Ectodermal cell (in vitro differentiated cells): Measurements from ENCODE around the gene CKLF.

Source experiments
- H3K27ac ChIP-seq: 2 replicates; pipeline ENCODE4 v1.7.0; 2013; ENCODE audit warnings: mild to moderate bottlenecking, low read depth, low read length; ENCODE audit not compliant: insufficient read depth, poor library complexity, severe bottlenecking
- H3K27me3 ChIP-seq: 2 replicates; pipeline ENCODE4 v1.7.0; 2013; ENCODE audit warnings: mild to moderate bottlenecking, low read length; ENCODE audit not compliant: insufficient read depth, control insufficient read depth, poor library complexity, severe bottlenecking
- H3K36me3 ChIP-seq: one replicate; pipeline ENCODE4 v1.7.0; 2013; ENCODE audit warnings: low read length; ENCODE audit not compliant: control insufficient read depth, insufficient read depth
- H3K4me1 ChIP-seq: one replicate; pipeline ENCODE4 v1.7.0; 2013; ENCODE audit warnings: low read length; ENCODE audit not compliant: control insufficient read depth, insufficient read depth
- H3K4me3 ChIP-seq: 2 replicates; pipeline ENCODE4 v1.7.0; 2013; ENCODE audit warnings: low read depth, low read length, control low read depth; ENCODE audit not compliant: insufficient read depth
- H3K9me3 ChIP-seq: 2 replicates; pipeline ENCODE4 v1.7.0; 2013; ENCODE audit warnings: mild to moderate bottlenecking, low read length, moderate library complexity; ENCODE audit not compliant: control insufficient read depth
- WGBS, 2 experiments: methylation state at CpG; one replicate each; pipeline ENCODE4 v1.1.7; 2013; ENCODE audit warnings: missing lambda C conversion rate in 2 of 2; 5-methylcytosine and 5-hydroxymethylcytosine counted together

Gene CKLF

DNA sequence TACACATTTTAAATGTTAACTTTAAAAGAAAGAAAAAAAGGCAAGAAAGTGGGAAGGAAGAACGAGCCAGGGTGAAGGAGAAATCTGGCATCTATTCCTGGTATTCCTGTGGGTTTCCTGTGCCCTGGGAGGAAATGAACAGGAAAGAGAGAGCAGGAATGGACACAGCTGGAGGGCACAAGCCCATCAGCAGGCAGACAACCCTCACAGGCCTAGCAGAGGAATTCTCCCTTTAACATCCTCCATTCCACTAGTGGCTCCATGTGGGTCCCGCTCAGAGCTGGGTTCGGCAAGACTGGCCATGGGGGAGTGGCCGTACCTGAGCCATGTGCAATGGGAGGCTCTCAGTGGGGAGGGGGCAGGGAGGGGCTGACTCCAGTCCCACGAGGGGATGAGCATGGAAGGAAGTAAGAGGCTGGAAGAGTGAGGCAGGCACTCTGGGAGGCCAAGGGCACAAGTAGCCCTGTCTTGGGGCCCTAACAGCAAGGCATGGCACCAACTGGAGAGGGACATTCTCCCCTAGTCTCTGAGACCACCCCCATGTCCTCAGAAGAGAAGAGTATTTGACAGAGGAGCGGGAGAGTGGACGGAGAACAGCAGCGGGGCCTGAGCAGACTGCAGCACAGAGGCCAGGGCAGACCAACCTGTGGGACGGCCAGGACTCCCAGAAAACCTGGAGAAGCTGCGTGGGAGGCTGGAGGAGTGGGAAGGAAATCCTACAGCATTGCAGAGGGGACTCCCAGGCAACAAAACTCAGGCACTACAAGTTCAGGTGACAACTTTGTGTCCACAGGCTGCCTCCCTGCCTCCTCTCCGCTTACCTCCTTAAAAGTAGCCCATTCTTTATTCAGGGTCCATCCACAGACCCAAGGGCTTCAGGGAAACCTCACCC is 32.6 kb upstream of the CKLF start:
- Histone ChIP-seq H3K36me3 (no peaks in the 10 kb centered on the region), H3K9me3 (no peaks in the 10 kb centered on the region), H3K4me1 (peaks cover 5% of the 10 kb centered on the region), H3K27ac (no peak overlapping the region), H3K27me3 (no peaks in the 10 kb centered on the region), H3K4me3 (no peak overlapping the region)
- 85 to 89% methylated on average over 11 of the region's 11 CpGs for WGBS, 2 experiments

- WGBS, 2 experiments: 91 to 92% methylated on average over 14 of the region's 14 CpGs
These were observed 31.8 kb upstream of the CKLF start for GRCh38 chr16:66520406-66521170.

DNA sequence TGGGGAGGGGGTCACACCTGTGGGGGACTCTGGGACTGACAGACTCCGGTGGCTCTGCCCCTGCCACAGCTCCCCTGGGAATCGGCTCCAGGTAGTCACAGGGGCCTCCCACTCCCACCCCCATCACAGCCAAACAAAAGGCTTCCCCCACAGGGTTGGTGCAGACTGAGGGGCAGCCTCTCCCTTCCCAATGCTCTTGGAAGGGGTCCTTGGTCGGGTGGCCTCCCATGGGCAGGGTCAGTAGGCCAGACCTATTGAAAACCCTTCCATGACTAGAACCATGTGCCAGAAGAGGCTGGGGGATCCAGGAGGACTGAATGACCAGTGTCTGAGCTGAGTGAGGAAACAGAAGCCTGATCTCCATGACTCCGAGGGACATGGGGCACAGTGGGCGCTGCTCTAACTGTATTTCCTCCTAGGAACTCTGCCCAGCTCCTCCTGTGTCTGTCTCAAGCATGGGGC is 31.1 kb upstream of the CKLF start:
- Histone ChIP-seq H3K9me3 (no peaks in the 10 kb centered on the region), H3K27ac (no peak overlapping the region), H3K36me3 (no peaks in the 10 kb centered on the region), H3K4me1 (peaks cover 5% of the 10 kb centered on the region), H3K4me3 (no peak overlapping the region), H3K27me3 (no peaks in the 10 kb centered on the region)
- 94 to 99% methylated on average over 5 of the region's 5 CpGs for WGBS, 2 experiments

More at GRCh38 chr16:66520406-66521170, 31.8 kb upstream of the CKLF start:
- H3K4me1 ChIP-seq: peaks cover 5% of the 10 kb centered on the region
- H3K9me3 ChIP-seq: no peaks in the 10 kb centered on the region
- H3K4me3 ChIP-seq: no peak overlapping the region
- no peaks in the 10 kb centered on the region for H3K36me3 ChIP-seq
- H3K27ac ChIP-seq: no peak overlapping the region
- no peaks in the 10 kb centered on the region for H3K27me3 ChIP-seq

DNA sequence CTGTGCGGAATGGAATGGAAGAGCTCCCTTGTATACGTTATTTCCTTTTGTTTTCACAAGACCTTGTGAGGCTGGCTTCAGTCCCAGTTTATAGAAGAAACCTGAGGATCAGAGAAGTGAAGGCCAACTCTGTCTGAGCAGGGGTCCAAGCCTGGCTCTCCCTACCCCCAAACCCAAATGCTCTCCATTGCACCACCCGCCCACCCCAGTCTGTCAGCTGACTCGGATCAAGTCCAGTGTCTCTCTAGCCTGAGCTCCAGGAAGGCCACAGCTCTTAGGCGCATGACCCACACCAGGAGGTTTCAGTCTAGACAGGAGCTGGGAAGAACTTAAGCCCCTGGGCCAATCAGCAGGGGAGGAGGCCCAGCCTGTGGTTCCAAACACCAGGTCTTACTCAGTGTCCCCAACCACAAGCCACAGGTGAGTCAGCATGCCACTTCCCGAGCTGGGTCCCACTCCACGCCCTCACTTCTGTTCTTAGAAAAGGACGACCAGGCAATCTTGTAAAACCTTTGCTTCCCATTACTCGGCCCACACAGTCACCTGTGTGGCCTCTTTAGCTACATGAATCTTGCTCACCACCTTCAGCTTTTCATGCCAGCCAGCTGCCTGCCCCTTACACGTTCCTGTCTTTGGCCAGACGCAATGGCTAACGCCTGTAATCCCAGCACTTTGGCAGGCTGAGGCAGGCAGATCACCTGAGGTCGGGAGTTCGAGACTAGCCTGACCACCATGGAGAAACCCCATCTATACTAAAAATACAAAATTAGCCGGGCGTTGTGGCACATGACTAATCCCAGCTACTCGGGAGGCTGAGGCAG is 30.2 kb upstream of the CKLF start:
- Histone ChIP-seq H3K4me1 (no peaks in the 10 kb centered on the region), H3K36me3 (no peaks in the 10 kb centered on the region), H3K9me3 (no peaks in the 10 kb centered on the region), H3K4me3 (no peak overlapping the region), H3K27me3 (no peaks in the 10 kb centered on the region), H3K27ac (no peak overlapping the region)
- WGBS, 2 experiments: 91 to 93% methylated on average over 17 of the region's 17 CpGs

- Histone ChIP-seq H3K27ac (no peak overlapping the region), H3K27me3 (no peaks in the 10 kb centered on the region), H3K4me3 (no peak overlapping the region), H3K4me1 (no peaks in the 10 kb centered on the region), H3K9me3 (no peaks in the 10 kb centered on the region), H3K36me3 (no peaks in the 10 kb centered on the region)
- 92% methylated on average over 11 of the region's 11 CpGs for WGBS, 2 experiments
These were observed 29.4 kb upstream of the CKLF start for GRCh38 chr16:66522816-66523590.

DNA sequence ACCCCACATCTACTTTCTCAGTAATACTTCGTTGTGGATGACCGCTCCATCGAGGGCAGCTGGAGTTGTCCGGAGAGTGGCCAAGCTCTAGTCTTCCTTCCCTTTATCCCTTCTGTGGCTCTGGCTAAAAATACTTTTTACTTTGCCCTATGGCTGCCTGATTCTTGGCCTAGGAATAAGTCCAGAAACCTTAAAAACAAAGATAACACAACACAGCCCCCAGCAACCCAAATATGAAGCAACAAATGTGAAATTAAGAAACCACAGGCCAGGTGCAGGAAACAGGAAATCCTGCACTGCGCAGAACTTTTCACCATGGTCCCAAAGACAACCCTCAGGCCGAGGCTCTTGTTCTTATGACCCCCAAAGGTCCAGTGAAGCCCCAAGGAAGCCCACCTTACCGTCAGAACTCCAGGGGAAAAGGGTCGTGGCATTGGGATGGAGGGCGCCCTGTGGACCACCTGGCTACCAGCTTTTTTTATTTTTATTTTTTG is 28.5 kb upstream of the CKLF start:
- no peak overlapping the region for H3K4me3 ChIP-seq
- no peaks in the 10 kb centered on the region for H3K36me3 ChIP-seq
- 94 to 95% methylated on average over 9 of the region's 9 CpGs for WGBS, 2 experiments
- H3K27ac ChIP-seq: no peak overlapping the region
- H3K27me3 ChIP-seq: no peaks in the 10 kb centered on the region
- H3K9me3 ChIP-seq: no peaks in the 10 kb centered on the region
- no peaks in the 10 kb centered on the region for H3K4me1 ChIP-seq

DNA sequence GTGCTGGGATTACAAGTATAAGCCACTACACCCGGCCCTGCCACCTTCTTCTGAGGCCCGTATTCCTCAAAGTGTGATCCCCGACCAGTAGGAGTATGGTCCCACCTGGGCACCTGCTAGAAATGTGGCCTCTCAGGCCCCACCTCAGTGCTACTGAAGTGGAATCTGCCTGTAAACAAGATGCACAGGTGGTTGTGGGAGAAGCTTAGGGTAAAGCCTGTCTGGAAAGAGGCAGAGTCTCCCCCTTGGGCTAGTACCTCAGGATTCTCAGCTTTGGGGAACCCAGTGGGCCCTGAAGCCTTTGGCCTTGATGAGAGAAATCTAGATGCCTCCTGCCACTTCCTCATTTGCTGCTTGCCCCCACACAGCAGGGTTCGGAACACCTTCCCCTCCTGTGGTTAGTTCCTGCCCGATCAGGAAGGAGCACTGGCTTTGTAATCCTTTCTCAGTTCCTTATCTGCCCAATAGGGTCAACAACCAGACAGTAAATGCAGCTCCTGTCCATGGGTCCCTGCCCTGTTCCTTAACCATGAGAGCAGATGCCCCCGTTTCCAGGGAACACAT is 27.7 kb upstream of the CKLF start:
- WGBS, 2 experiments: 89 to 90% methylated on average over 6 of the region's 6 CpGs

DNA sequence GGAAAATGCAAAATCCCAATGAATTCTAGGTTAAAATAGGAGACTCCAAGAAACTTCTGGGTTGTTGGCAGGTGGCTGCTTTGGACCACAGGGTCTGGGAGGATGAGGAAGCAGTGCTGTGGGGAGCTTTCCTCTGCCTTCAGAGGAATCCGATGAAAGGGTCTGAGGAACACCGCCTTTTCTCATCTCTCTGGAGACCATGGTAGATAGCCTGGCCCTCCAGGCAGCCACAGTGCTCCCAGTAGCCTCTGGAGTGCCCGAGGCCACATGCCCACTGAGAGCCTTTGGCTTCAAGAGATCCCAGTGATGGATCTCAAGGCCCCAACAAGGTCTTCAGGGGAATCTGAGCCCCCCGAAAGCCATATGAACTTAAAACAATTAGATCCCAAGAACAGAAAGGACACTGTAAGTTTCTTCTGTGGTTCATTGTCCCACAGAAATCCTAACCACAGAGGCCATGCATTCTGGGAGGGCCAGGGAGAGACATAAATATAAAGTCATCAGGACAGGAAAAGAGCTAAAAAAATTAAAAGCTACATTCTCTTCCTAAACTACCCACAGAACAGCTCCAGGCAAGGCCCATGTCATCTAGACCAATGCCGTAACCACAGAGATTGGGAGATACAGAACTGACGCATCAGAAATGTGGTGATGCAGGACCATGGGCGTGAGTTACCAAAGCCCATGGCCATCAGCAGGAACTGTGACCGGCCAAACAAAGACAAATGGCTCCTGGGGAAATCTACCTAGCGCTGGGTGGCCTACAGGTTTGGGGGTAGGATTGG is 26.8 kb upstream of the CKLF start:
- Histone ChIP-seq H3K27me3 (no peaks in the 10 kb centered on the region), H3K4me1 (no peaks in the 10 kb centered on the region), H3K36me3 (no peaks in the 10 kb centered on the region), H3K27ac (no peak overlapping the region), H3K4me3 (no peak overlapping the region), H3K9me3 (no peaks in the 10 kb centered on the region)
- WGBS, 2 experiments: 94 to 95% methylated on average over 9 of the region's 9 CpGs

More for the DNA sequence above, 27.7 kb upstream of the CKLF start:
- H3K27me3 ChIP-seq: no peaks in the 10 kb centered on the region
- no peak overlapping the region for H3K4me3 ChIP-seq
- H3K36me3 ChIP-seq: no peaks in the 10 kb centered on the region
- H3K9me3 ChIP-seq: no peaks in the 10 kb centered on the region
- H3K27ac ChIP-seq: no peak overlapping the region
- H3K4me1 ChIP-seq: no peaks in the 10 kb centered on the region
